ENCODE results near the gene CCDC116.
A peak's percentile ranks its signal among the peaks of the same experiment; 100 is the strongest.
"Not testable (repeated sequence)": the region's sequence is repeated elsewhere in the genome, so short reads cannot be mapped to it uniquely, and the experiment has no call there.

Gene CCDC116

GRCh38 chr22:21632931-21633330 is 371 bp downstream of the CCDC116 start:
- no peak for DNase-seq

DNA sequence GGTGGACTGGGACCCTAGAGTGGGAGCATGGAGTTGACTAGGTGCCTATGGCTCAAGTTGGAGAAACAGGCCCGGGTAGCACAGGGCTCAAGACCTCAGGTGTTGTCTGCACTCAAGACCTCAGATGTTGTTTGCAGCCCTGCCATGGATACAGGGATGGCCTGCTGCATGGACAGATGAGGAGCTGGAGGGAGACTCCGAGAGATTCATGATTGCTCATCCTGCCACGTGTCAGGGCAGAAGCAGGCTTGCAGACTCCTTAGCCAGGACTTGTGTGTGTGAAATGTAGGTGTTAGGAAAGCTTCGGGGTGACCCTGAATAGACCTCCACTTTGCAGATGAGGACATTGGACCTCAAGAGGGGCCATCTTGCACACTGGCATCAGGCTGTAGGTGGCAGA is 921 bp downstream of the CCDC116 start:
- DNase-seq: no peak

- no peak for DNase-seq
Measured at GRCh38 chr22:21634081-21634480, 1.5 kb downstream of the CCDC116 start.

DNA sequence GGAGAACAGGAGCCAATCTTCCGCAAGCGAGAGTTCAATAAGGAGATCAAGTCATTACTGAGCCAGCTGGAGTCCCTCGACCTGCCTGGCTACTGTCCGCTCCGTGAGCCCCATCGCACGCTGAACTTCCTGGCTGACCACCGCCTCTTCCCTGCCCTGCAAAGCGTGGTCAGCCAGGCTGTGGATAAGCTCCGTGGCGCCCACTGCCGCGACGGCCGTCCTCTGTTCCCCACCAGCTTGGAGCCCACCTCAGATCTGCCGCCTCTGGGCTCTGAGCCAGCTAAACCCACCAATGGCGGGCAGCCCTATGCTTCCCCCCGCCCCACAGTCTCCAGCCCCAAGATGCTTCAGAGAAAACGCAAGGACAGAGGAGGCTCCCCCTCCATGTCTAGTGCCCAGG is 2.3 kb downstream of the CCDC116 start:
- DNase-seq: no peak

GRCh38 chr22:21635771-21636510 is 3.4 kb downstream of the CCDC116 start:
- no peak for DNase-seq

GRCh38 chr22:21636629-21637218 is 4.2 kb downstream of the CCDC116 start:
- no peak for DNase-seq

- DNase-seq: not testable (repeated sequence)
Measured at GRCh38 chr22:21637450-21637849, 4.9 kb downstream of the CCDC116 start.

GRCh38 chr22:21639359-21639758 is 6.8 kb downstream of the CCDC116 start:
- no peak for DNase-seq

- DNase-seq: no peak
Measured at GRCh38 chr22:21640810-21641209, 8.2 kb downstream of the CCDC116 start.

GRCh38 chr22:21641417-21641788 is 8.8 kb downstream of the CCDC116 start:
- no peak for DNase-seq

DNA sequence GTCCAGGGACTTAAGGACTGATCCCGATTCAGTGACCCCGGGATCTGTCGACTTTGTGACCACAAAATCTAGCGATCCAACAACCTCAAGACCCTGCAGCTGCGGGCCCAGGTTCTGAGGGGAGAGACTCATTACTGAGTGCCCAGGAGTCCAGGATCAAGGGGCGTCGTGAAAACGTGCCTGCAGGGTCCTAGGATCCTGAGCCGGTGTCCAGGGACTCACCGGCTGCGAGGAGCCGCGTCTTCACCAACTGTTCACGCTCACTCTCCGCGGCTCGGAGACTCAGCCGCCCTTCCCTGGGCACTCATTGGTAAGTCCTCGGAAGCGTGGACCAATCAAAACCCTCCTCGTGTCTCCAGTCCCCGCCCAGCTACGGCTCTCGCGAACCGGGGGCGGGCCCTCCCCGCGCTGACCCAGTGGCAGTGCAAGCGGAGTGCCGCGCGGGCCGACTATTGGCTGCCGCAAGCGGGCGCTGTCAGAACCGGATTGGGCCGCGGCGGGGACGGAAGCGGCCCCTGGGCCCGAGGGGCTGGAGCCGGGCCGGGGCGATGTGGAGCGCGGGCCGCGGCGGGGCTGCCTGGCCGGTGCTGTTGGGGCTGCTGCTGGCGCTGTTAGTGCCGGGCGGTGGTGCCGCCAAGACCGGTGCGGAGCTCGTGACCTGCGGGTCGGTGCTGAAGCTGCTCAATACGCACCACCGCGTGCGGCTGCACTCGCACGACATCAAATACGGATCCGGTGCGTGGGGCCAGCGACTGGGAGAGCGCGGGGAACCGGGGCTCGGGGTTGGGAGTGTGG is 9.4 kb downstream of the CCDC116 start, which contains the start of gene SDF2L1:
Gene SDF2L1 (plus strand): TSS at position 514 of the 795 bp plus-strand sequence. CDS start 35 bp downstream, at position 549.
- DNase-seq: peak; percentile 99

DNA sequence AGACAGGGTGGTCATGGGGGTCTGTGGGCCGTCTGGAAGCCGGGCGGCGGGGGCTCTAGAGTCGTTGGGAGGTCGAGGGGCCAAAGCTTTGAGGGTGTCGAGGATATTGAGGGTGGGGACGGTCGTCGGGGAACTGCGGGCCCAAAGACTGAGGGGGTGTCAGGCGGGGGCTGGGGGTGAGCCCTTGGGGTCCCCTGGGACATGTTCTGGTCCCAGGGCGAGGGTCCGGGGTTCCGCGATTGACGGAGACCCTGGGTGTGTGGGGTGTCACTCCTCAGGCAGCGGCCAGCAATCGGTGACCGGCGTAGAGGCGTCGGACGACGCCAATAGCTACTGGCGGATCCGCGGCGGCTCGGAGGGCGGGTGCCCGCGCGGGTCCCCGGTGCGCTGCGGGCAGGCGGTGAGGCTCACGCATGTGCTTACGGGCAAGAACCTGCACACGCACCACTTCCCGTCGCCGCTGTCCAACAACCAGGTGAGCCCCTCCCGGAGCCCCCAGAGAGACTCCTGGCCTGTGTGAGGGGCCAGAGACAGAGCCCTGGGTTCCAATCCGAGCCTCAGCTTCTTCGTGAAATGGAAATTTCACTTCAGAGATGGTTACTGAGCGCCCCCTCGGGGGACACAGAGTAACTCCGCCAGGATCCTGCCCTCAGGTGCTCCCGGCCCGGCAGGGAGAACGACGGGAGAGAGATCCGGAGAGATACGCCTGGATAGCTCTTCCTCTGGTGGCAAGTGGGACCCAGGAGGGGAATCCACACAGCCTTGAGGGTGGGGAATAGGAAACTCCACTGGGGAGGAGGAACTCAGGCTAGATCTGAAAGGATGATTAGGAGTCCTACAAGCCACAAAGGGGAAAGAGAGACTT is 10.3 kb downstream of the CCDC116 start:
- peak; percentile 44 for DNase-seq

DNA sequence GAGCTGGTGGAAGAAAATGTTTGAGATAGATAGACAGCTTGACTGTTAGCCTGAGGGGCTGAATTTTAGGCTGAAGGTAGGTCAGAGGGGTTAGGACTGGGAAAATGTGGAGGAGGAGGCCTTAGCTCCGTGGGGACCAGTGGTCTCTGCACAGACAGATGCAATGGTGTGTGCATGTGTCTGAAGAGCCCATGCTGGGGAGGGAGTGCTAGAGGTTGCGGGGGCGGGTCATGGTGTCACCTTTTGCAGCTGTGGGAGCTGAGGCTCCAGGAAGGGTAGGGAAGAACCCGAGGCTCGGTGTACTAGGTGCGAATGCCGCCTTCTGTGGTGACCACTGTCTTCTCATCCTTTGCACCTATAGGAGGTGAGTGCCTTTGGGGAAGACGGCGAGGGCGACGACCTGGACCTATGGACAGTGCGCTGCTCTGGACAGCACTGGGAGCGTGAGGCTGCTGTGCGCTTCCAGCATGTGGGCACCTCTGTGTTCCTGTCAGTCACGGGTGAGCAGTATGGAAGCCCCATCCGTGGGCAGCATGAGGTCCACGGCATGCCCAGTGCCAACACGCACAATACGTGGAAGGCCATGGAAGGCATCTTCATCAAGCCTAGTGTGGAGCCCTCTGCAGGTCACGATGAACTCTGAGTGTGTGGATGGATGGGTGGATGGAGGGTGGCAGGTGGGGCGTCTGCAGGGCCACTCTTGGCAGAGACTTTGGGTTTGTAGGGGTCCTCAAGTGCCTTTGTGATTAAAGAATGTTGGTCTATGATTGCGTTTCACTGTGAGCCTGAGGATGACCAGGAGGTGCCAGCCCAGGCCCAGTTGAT is 11.2 kb downstream of the CCDC116 start:
- no peak for DNase-seq

GRCh38 chr22:21645513-21645912 is 13.0 kb downstream of the CCDC116 start:
- DNase-seq: not testable (repeated sequence)

DNA sequence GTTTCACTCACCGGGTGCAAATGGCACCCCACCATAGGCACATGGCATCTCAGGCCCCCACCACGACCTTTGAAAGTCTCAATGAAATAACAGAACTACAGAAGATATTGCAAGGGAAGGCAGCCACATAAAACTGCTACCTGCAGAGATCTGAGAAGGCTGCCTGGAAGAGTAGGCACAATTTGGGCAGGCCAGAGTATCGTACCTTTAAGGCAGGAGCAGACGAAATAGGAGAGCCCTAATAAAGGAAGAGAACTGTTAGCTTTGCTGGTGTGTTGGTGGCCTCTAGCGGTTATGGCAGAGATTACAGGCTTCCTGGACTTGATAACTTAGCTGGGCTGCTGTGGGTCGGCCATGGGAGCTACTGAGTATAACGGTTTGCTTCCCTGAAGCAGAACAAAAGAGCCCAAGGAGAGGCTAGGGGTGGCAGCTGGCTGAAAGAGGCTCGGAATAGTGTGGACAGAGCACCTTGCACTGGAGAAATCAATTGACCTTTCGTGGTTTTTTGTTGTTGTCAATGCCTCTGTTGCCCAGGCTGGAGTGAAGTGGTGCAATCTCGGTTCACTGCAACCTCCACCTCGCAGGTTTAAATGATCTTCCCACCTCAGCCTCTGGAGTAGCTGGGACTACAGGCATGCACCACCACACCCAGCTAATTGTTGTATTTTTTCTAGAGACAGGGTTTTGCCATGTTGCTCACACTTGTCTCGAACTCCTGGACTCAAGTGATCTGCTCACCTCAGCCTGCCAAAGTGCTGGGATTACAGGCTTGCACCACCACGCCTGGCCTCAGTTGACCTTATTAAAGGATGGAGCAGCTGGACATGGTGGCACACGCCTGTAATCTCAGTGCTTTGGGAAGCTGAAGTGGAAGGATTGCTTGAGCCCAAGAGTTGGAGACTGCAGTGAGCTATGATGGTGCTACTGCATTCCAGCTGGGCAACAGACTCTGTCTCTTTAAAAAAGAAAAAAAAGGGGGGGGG is 14.3 kb downstream of the CCDC116 start:
- DNase-seq: peak; percentile 80

DNA sequence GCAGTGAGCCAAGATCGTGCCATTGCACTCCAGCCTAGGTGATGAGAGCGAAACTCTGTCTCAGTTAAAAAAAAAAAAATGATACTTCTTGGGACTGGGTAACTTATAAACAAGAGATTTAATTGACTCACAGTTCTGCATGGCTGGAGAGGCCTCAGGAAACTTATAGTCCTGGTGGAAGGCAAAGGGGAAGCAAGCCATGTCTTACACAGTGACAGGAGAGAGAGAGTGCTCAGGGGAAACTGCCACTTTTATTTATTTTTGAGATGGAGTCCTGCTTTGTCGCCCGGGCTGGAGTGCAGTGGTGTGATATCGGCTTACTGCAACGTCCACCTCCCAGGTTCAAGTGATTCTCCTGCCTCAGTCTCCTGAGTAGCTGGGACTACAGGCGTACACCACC is 17.7 kb downstream of the CCDC116 start:
- DNase-seq: no peak

GRCh38 chr22:21650823-21651520 is 18.4 kb downstream of the CCDC116 start:
- no peak for DNase-seq

DNA sequence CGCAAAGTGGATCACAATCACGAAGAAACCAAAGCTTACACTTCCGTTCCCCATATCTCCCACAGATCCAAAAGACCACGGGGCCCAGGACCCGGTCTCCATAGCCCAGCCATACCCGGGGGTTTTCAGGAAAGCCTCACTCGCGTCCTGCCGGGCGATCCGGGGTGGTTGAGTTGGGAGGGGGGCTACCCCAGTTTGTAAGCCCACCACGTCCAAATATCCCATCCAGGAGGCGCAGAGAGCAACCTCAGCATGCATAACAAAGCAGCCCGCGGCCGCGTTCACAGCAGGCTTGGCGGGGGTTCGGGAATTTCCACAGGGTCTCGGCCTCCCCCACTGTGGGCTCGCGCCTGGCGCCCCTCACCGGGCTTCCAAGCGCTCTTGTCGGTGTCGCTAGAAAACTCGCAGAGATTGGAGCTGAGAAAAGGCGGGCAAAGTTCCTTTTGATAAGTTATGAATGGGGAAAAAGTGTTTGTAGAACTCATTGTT is 19.0 kb downstream of the CCDC116 start:
- no peak for DNase-seq

- peak; percentile 77 for DNase-seq
Measured at GRCh38 chr22:21652010-21652546, 19.5 kb downstream of the CCDC116 start.

Measured in CD4-positive, alpha-beta T cell treated with Interferon gamma for 1 hour (primary cell).